T-helper 1 cell treated with Interleukin-12 subunit alpha and Interleukin-12 subunit beta and Interleukin-4 antibody, amounts not matched to agents 30 μg/mL and 1 μg/mL, for 36 hours (primary cell): ENCODE data around the gene GARNL3.

Experiments
- H3K27ac Mint-ChIP-seq: one replicate; pipeline ENCODE4 v1.8.0; 2021; ENCODE audit warnings: mild to moderate bottlenecking, mixed read lengths
- H3K27me3 Mint-ChIP-seq: one replicate; pipeline ENCODE4 v1.8.0; 2021; ENCODE audit warnings: low read depth, mixed read lengths
- H3K36me3 Mint-ChIP-seq: one replicate; pipeline ENCODE4 v1.8.0; 2021; ENCODE audit warnings: low read depth, mixed read lengths
- H3K4me1 Mint-ChIP-seq: one replicate; pipeline ENCODE4 v1.8.0; 2021; ENCODE audit warnings: low read depth, mixed read lengths
- H3K4me3 Mint-ChIP-seq: one replicate; pipeline ENCODE4 v1.8.0; 2021; ENCODE audit warnings: mild to moderate bottlenecking, moderate library complexity, mixed read lengths
- H3K9me3 Mint-ChIP-seq: one replicate; pipeline ENCODE4 v1.8.0; 2021; ENCODE audit warnings: mixed read lengths

Gene GARNL3, protein sequence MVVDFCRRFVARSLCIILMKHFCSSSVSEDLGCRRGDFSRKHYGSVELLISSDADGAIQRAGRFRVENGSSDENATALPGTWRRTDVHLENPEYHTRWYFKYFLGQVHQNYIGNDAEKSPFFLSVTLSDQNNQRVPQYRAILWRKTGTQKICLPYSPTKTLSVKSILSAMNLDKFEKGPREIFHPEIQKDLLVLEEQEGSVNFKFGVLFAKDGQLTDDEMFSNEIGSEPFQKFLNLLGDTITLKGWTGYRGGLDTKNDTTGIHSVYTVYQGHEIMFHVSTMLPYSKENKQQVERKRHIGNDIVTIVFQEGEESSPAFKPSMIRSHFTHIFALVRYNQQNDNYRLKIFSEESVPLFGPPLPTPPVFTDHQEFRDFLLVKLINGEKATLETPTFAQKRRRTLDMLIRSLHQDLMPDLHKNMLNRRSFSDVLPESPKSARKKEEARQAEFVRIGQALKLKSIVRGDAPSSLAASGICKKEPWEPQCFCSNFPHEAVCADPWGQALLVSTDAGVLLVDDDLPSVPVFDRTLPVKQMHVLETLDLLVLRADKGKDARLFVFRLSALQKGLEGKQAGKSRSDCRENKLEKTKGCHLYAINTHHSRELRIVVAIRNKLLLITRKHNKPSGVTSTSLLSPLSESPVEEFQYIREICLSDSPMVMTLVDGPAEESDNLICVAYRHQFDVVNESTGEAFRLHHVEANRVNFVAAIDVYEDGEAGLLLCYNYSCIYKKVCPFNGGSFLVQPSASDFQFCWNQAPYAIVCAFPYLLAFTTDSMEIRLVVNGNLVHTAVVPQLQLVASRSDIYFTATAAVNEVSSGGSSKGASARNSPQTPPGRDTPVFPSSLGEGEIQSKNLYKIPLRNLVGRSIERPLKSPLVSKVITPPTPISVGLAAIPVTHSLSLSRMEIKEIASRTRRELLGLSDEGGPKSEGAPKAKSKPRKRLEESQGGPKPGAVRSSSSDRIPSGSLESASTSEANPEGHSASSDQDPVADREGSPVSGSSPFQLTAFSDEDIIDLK

GRCh38 chr9:127264462-127265219 lies at the start of gene GARNL3:
GARNL3 (plus strand) TSS chr9:127264774; CDS start chr9:127264878, 104 bp downstream.
- Mint-ChIP-seq H3K4me1 (no peaks in the 10 kb centered on the region), H3K9me3 (no peaks in the 10 kb centered on the region), H3K27ac (no peak within 1 kb of the TSS), H3K4me3 (no peak within 1 kb of the TSS), H3K27me3 (peaks cover 4% of the 10 kb centered on the region), H3K36me3 (no peaks in the 10 kb centered on the region)

GRCh38 chr9:127215268-127216209 lies 49.0 kb upstream of the GARNL3 start:
- no peak overlapping the region for H3K27ac Mint-ChIP-seq
- peaks cover 2% of the 10 kb centered on the region for H3K4me1 Mint-ChIP-seq
- H3K4me3 Mint-ChIP-seq: no peak overlapping the region
- peaks cover 12% of the 10 kb centered on the region for H3K27me3 Mint-ChIP-seq
- H3K9me3 Mint-ChIP-seq: no peaks in the 10 kb centered on the region
- no peaks in the 10 kb centered on the region for H3K36me3 Mint-ChIP-seq

DNA sequence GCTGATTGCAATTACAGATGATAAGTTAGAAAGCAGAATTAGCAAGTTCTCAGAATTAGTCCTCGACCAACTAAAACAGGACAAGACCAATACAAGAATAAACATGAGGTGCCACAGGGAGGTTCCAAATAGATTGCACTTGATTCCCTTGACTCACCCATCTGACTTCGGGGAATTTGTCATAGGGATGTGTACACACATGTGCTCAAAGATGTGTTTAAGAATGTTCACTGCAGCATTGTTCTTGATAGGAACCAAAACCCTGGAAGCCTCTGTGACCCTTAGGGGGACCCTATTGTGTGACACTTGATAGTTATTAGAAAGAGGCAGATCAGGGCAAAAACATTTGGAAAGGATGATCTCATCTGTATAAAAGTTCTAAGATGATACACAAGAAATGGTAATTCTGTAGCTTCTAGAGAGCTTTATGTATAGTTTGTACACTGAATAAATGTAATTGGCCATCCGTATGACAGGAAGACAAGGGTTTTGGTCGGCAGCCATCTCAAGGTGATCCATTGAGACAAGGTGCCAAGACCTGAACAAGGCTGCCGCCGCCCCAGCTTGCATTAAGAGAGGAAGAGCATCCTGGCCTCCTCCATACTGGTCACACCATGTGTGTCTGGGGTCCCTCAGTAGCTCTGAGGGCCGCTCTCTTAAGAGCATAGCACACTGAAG lies 48.2 kb upstream of the GARNL3 start:
- no peaks in the 10 kb centered on the region for H3K36me3 Mint-ChIP-seq
- no peak overlapping the region for H3K27ac Mint-ChIP-seq
- no peak overlapping the region for H3K4me3 Mint-ChIP-seq
- H3K9me3 Mint-ChIP-seq: no peaks in the 10 kb centered on the region
- H3K27me3 Mint-ChIP-seq: peaks cover 14% of the 10 kb centered on the region
- H3K4me1 Mint-ChIP-seq: peaks cover 2% of the 10 kb centered on the region

GRCh38 chr9:127216888-127217217 lies 47.7 kb upstream of the GARNL3 start:
- Mint-ChIP-seq H3K4me1 (peaks cover 2% of the 10 kb centered on the region), H3K9me3 (no peaks in the 10 kb centered on the region), H3K4me3 (no peak overlapping the region), H3K27me3 (peaks cover 16% of the 10 kb centered on the region), H3K36me3 (no peaks in the 10 kb centered on the region), H3K27ac (no peak overlapping the region)

- no peak overlapping the region for H3K27ac Mint-ChIP-seq
- H3K27me3 Mint-ChIP-seq: peaks cover 27% of the 10 kb centered on the region
- H3K9me3 Mint-ChIP-seq: no peaks in the 10 kb centered on the region
- H3K4me3 Mint-ChIP-seq: no peak overlapping the region
- peaks cover 8% of the 10 kb centered on the region for H3K4me1 Mint-ChIP-seq
- no peaks in the 10 kb centered on the region for H3K36me3 Mint-ChIP-seq
Measured at GRCh38 chr9:127218818-127219217, 45.8 kb upstream of the GARNL3 start.

GRCh38 chr9:127219520-127219919 lies 45.1 kb upstream of the GARNL3 start:
- no peak overlapping the region for H3K4me3 Mint-ChIP-seq
- peaks cover 27% of the 10 kb centered on the region for H3K27me3 Mint-ChIP-seq
- H3K4me1 Mint-ChIP-seq: peaks cover 12% of the 10 kb centered on the region
- H3K27ac Mint-ChIP-seq: no peak overlapping the region
- H3K36me3 Mint-ChIP-seq: no peaks in the 10 kb centered on the region
- no peaks in the 10 kb centered on the region for H3K9me3 Mint-ChIP-seq

GRCh38 chr9:127221695-127222094 lies 42.9 kb upstream of the GARNL3 start:
- Mint-ChIP-seq H3K27ac (no peak overlapping the region), H3K27me3 (peaks cover 32% of the 10 kb centered on the region), H3K4me3 (no peak overlapping the region), H3K36me3 (no peaks in the 10 kb centered on the region), H3K4me1 (peaks cover 16% of the 10 kb centered on the region), H3K9me3 (no peaks in the 10 kb centered on the region)

DNA sequence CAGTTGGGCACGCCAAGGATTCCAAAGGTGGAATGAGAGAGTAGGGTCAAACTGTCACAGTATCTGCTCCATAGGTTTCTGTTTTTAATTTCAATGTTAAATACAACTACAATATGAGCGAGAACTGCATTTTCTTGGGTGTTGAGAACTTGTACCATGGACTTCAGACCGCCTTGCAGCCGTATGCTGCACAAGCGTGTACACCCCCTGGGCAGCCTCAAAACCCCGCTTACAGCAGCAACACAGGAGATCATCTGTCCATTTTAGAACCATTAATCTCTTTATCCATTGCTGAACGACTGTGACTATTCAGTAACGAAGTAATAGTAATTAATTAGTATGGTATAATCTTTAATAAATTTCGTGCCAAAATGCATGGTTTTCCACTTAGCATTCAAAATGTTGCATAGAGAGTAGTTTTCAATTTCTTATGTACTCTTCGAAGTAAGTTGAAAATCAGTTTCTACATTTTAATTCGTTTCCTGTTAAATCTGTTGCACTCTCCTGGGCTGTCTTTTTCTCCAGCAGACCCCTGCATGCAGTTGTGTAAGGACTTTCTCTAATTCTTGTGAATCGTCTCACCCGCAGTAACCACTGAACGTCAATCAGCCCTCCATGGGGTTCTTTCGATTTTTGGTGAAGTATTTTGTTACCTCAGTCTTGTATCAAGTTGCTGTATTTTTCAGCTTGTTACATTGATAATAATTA lies 42.0 kb upstream of the GARNL3 start:
- Mint-ChIP-seq H3K4me3 (no peak overlapping the region), H3K36me3 (no peaks in the 10 kb centered on the region), H3K9me3 (no peaks in the 10 kb centered on the region), H3K27me3 (peaks cover 41% of the 10 kb centered on the region), H3K4me1 (peaks cover 16% of the 10 kb centered on the region), H3K27ac (no peak overlapping the region)

DNA sequence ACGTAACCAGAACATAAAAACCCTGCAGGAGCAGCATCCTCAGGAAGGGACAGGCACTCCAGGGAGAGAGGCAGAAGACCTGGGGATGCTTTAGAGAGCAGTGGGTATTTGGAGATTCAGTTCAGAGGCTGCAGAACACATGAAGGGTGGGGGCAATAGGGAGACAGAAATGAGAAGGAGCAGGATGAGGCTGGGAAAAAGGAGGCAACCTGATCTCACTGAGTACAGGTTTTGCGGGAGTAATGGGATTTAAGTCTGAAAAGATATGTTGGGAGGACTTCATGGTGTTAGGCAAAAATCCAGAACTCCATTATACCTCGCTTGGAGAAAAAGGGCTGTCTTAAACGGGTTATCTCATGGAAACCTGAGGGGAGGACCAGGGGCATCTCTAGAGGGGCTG lies 41.3 kb upstream of the GARNL3 start:
- H3K36me3 Mint-ChIP-seq: no peaks in the 10 kb centered on the region
- H3K4me3 Mint-ChIP-seq: peak overlapping the region; percentile 4
- H3K9me3 Mint-ChIP-seq: no peaks in the 10 kb centered on the region
- H3K27me3 Mint-ChIP-seq: peaks cover 45% of the 10 kb centered on the region
- H3K4me1 Mint-ChIP-seq: peaks cover 16% of the 10 kb centered on the region
- no peak overlapping the region for H3K27ac Mint-ChIP-seq

- Mint-ChIP-seq H3K27ac (no peak overlapping the region), H3K36me3 (no peaks in the 10 kb centered on the region), H3K9me3 (no peaks in the 10 kb centered on the region), H3K27me3 (peaks cover 48% of the 10 kb centered on the region), H3K4me1 (peaks cover 16% of the 10 kb centered on the region), H3K4me3 (peak overlapping the region; percentile 90)
Measured at GRCh38 chr9:127223810-127224177, 40.8 kb upstream of the GARNL3 start.

GRCh38 chr9:127224178-127224882 lies 40.2 kb upstream of the GARNL3 start:
- H3K9me3 Mint-ChIP-seq: no peaks in the 10 kb centered on the region
- peak overlapping the region; percentile 78 for H3K27ac Mint-ChIP-seq
- H3K27me3 Mint-ChIP-seq: peaks cover 53% of the 10 kb centered on the region
- H3K36me3 Mint-ChIP-seq: no peaks in the 10 kb centered on the region
- peaks cover 16% of the 10 kb centered on the region for H3K4me1 Mint-ChIP-seq
- peak overlapping the region; percentile 90 for H3K4me3 Mint-ChIP-seq
